NCI-H524 treated with DMSO at 0.1 percent for 48 hours (cell line): Measurements from ENCODE around the gene MIOX.

Source experiments
- DNase-seq: peaks from one replicate; lab custom pipeline; 2025; lab: John Stamatoyannopoulos, UW

MIOX gene

DNA sequence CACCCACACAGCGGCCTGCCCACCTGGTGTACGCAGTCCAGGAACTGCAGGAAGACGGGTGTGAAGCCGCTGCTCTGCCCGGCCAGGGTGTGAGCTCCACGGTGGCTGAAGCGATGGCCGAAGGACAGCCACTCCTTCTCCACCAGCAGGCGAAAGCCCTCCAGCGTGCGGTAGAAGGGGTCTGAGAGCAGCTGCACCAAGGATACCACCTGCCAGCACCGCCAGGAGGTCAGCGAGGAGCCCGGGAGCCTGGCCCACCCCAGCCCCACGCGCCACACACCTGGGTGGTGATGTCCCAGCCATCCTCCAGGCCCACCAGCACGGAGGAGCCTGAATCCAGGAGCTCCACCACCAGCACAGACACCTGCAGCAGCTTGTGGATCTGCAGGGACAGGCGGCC lies 31.5 kb upstream of the MIOX start:
- DNase-seq: no peak

DNA sequence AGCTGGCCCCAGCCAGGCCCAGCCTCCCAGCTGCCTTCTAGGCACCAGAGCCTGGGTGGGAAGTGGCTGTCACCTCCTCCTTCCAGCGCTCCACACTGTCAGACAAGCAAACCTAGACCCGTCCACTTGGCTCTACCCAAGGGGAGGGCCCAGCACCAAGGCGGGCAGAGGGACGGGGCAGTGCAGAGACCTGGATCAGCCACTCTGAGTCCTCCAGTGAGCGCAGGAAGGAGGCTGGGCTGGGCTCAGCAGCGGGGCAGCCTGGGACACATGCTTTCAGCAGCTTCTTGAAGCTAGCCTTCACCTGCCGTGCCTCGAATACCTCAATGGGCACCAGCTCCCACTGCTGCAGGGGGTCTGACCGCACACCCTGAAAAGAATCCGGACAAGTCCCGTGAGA lies 30.6 kb upstream of the MIOX start:
- no peak for DNase-seq

DNA sequence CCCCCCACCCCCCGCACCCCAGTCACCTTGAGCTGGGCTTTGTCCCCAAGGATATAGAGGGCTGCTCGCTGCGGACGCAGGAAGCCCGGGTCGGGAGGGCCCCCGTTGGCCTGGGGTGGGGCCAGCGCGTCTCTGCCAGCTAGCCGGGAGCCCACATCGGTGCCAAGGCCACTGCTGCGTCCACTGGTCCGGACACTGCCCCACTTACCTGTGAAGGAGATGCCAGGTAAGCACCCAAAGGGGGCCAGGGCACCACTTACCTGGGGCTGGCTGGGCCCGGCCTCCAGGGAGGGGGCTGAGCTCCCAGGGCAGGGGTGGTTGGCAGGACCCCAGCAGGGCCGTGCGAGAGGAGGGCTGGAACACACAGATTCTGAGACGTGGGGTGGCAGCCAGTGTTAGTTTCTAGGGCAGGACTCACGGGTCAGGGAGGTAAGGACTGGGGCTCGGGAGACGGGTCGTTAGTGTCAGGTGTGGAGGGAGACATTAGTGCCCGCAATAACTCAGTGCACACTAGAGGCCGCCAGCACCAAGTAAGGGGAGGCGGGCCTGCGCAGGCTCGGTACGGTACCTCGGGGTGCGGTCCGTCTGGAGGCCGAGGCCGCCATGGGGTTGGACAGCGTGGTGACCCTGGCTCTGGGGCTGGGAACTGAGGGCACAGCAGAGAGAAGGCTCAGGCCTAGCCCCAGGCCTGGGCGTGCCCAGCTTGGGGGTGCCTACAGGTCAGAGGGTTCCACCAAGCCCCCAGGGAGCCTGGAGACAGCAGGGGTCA lies 30.0 kb upstream of the MIOX start:
- no peak for DNase-seq

DNA sequence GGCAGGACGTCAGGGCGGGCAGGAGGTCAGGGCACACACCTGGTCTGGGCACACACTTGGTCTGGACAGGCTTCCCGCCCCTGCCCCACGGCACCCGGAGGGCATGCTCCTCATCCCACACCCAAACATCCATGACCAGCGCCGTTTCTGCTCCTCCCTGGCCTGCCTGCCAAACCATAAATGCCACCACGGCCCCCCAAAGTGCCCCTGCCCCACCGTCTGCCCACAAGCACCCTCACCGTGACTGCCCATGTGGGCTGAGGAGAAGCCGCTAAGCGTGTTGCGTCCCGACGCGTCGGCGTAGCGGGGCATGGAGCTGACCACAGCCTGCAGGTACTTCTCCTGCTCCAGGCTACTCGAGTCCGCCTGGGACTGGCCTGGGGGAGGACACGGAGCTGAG lies 27.6 kb upstream of the MIOX start:
- no peak for DNase-seq

DNA sequence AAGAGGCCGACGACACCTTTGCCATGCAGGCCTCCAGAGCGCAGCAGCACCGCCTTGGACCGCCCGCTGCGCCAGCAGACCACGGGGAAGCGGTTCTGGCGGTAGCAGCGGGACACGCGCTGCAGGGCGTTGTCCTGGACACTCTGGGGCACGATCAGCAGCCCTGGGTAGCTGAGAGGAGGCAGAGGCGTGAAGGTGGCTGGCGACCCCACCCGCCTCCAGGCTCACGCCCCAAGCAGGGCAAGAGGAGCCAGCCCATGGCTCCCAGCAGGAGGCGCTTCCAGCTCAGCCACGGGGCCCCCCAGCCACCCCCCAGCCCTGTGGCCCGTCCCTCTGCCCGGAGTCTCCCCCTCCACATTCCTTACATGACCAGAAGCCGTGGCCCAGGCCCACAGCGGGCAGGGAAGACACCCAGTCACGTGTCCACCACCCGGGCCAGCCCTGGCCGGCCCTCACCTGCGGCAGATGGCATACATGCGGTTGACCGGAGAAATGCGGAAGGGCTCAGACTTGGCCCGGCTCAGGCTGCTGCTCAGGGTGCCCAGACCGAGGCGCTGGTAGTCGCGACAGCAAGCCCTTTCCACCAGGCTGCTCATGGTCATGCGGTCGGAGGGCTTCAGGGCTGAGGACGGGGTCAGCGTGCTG lies 27.0 kb upstream of the MIOX start:
- no peak for DNase-seq

- no peak for DNase-seq
Observed at GRCh38 chr22:50460938-50461337, 25.7 kb upstream of the MIOX start.

DNA sequence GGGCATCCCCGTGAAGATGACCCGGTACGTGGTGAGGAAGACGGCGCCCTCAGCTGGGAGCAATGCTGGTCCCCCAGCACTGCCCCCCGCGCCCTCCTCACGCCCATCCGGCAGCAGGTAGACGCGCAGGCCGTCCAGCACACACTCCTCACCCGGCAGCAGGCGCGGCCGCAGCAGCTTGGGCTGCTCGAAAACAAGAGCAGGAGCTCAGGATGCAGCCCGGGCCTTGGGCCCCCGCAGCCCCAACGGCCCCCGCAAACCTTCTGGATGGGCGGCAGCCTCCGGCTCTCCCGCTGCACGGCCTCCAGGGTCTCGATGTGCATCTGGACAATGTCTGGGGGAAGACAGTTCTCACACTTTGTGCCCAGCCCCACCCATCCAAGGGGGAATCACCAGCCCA lies 25.1 kb upstream of the MIOX start:
- DNase-seq: no peak

- no peak for DNase-seq
Observed at GRCh38 chr22:50461979-50462540, 24.6 kb upstream of the MIOX start.

GRCh38 chr22:50463188-50463900 lies 23.3 kb upstream of the MIOX start:
- no peak for DNase-seq

DNA sequence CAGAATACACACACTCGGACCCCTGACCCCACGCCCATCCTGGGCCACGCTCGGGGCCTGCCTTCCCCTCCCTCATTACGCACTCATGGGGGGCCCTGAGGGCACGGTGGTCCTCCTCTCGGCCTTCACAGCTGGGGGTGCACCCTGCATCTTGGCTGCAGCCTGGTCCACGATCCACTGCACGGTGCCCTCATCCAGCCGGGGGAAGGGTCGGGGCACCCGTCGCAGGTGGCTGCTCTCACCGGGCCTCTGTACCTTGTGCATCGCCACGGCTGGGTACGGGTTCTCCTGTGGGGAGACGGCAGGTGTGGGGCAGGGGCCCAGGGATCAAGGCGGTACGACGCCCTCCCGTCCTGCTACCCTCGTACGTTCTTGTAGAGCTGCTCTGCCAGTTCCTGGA lies 22.2 kb upstream of the MIOX start:
- DNase-seq: no peak

GRCh38 chr22:50465066-50465930 lies 21.4 kb upstream of the MIOX start:
- no peak for DNase-seq

DNA sequence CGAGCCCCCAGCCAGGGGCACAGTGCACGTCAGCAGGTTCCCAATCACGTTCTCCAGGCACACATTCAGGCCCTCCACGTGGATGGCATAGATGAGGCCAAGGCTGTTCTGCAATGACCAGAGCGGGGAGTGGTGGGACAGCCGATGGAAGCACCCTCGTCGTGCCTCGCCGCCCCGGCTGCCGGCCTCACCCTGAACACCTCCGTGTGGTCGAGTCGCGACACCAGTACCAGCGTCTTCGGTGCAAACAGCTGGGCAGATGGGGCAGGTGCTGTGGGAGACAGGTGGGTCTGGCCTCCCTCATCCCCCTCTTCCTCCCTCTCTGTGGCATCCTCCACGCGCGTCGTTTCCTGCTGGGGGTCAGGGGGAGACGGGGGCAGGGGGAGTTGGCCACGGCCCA lies 19.3 kb upstream of the MIOX start:
- no peak for DNase-seq

DNA sequence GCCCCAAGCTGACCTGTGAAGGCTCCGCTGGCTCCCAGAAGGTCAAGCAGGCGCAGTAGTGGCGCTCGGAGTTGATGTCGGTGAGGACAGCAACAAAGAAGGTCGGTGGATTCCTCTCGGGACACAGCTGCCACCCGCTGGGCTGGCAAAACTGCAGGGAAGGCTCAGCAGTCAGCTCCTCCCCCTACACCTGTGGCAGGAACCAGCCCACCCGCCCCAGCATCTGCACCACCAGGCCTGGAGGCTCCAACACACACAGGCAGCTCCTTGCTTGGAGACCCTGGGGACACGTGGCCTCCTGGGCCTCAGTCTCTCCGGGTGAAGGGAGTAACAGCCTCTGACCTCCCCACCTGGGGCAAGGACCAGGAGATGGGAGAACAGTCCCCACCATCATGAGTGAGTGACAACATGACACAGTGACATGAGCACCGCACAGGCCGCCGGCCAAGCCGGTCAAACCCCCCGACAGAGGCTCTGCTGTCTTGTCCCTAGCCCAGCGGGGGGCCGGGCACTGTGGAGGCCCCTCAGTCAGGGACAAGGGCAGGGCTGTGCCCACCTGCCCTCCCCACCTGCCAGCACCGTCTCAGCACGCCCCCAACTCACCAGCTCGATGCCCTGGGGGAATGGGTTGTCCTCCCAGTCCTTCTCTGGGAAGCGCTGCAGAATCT lies 18.8 kb upstream of the MIOX start:
- no peak for DNase-seq

DNA sequence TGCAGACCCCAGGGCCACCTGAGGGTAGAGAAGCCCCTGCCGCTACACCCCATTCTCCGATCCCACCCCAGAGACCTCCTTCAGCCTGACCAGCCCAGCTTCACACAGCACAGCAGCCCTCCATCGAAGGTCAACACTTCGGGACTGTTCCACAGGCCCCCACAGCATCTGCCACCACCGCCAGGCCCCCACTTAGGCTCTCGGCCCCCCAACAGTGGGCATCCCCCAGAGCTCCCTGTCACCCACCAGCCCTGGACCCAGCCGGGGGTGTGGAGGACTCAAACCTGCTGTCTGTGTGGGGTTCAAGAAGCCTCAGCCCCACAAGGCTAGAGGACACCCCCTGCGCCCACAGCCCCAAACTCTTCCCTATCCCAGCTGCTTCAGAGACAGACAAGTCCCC lies 18.0 kb upstream of the MIOX start:
- no peak for DNase-seq

- peak; percentile 82 for DNase-seq
Observed at GRCh38 chr22:50469377-50470305, 17.0 kb upstream of the MIOX start.

DNA sequence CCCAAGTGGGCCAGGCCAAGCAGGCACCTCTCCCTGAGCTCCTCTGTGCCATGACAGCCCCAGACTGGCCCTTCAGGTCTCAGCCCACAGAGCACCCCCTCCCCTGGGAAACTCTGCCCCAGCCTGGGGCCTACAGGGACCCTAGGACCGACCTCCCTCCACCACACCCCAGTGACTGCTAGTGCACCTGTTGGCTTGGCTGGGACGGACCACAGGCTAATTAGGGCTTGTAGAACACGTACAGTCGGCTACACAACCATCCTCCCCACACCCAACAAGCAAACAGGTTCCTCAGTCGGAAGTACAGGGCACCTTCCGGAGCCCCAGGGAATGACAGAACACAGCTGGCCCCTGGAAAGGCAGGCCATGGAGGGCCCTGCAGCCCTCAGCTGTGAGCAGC lies 16.2 kb upstream of the MIOX start:
- DNase-seq: no peak

DNA sequence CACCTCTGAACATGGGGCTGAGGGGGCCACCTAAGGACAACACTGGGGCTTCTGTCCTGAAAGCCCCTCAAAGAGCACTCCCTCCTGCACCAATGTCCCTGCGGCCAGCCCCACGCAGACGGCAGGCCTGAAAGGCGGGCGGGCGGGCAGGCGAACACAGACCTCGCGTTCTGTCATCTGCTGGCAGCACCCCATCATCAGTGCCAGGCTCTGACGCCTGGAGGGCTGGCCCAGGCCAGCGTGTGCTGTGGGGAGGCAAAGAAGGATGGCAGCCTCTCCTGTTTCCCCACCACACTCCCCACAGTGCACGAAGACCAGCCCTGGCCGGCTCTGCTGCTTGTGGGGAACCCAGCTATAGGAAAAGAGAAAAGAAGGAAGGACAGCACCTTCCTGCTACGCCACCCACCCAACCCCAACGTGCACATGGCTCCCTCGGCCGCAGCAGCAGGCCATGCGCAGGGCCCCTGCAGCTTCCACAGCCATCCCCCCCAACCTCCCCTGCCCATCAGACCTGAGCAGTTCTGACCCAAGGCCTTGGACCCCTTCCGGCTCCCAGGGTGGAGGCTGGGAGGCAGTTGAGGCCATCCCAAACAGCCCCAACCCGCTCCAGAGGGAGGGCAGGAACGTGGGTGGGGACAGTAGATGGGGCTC lies 15.3 kb upstream of the MIOX start:
- DNase-seq: no peak

GRCh38 chr22:50471962-50472361 lies 14.7 kb upstream of the MIOX start:
- DNase-seq: no peak

DNA sequence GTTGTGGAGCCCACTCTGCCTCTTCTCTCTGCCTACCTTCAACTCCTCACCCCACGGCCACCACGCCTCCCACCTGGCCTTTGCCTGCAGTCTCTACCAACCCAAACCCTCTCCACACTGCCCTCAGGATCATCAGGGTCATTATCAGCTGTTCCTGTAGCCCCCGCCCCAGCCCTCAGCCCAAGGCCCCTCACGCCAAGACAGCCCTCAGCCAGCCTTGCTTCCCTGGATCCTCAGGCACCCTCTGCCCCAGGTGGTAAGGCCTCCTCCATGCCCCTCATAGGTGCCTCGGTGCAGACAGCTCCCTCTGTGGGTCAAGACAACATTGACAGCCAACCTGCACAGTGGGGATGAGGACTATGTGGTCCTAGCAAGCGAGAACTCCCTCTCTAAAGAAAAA lies 13.6 kb upstream of the MIOX start:
- no peak for DNase-seq
